Trophoblast cell (in vitro differentiated cells and primary cell): ENCODE data around the gene LEMD2.
A peak's percentile ranks its signal among the peaks of the same experiment; 100 is the strongest.

ENCODE experiments used
- DNase-seq, 2 donors: peaks; one replicate each; pipeline ENCODE4 v3.0.0-alpha.2; 2016
- H2AFZ ChIP-seq: 2 replicates; pipeline ENCODE4 v1.6.1; 2013; ENCODE audit warnings: low read length, moderate library complexity, mild to moderate bottlenecking; ENCODE audit not compliant: insufficient read depth, poor library complexity
- H2AK5ac ChIP-seq: 2 replicates; pipeline ENCODE4 v1.6.1; 2013; ENCODE audit warnings: mild to moderate bottlenecking, low read length
- H2BK120ac ChIP-seq: 2 replicates; pipeline ENCODE4 v1.6.1; 2013; ENCODE audit warnings: low read length, mild to moderate bottlenecking, moderate library complexity; ENCODE audit not compliant: insufficient read depth, poor library complexity
- H2BK12ac ChIP-seq: 2 replicates; pipeline ENCODE4 v1.6.1; 2013; ENCODE audit warnings: mild to moderate bottlenecking, low read length, moderate library complexity
- H2BK5ac ChIP-seq: 2 replicates; pipeline ENCODE4 v1.6.1; 2013; ENCODE audit warnings: low read length, low read depth, moderate library complexity, mild to moderate bottlenecking; ENCODE audit not compliant: poor library complexity
- H3K14ac ChIP-seq: 2 replicates; pipeline ENCODE4 v1.6.1; 2013; ENCODE audit warnings: mild to moderate bottlenecking, low read length
- H3K18ac ChIP-seq: 2 replicates; pipeline ENCODE4 v1.6.1; 2013; ENCODE audit warnings: mild to moderate bottlenecking, low read length
- H3K23ac ChIP-seq: 2 replicates; pipeline ENCODE4 v1.6.1; 2013; ENCODE audit warnings: low read length
- H3K27ac ChIP-seq: 2 replicates; pipeline ENCODE4 v1.5.1; 2013; ENCODE audit warnings: low read depth, mild to moderate bottlenecking, inconsistent platforms, low read length, moderate library complexity
- H3K27me3 ChIP-seq: 2 replicates; pipeline ENCODE4 v1.6.1; 2013; ENCODE audit warnings: inconsistent platforms, mild to moderate bottlenecking, low read length, moderate library complexity; ENCODE audit not compliant: insufficient read depth
- H3K36me3 ChIP-seq, 2 experiments: 1 replicate in 1 of 2; 2 replicates in 1 of 2; pipeline ENCODE4 v1.6.1; 2013; ENCODE audit warnings: low read length in 2 of 2, mild to moderate bottlenecking in 2 of 2, moderate library complexity in 1 of 2; ENCODE audit not compliant: insufficient read depth in 2 of 2, control insufficient read depth in 1 of 2
- H3K4ac ChIP-seq: 2 replicates; pipeline ENCODE4 v1.6.1; 2013; ENCODE audit warnings: low read depth, mild to moderate bottlenecking, low read length, moderate library complexity
- H3K4me1 ChIP-seq, 2 experiments: 1 replicate in 1 of 2; 2 replicates in 1 of 2; pipeline ENCODE4 v1.6.1; 2013; ENCODE audit warnings: low read length in 2 of 2, mild to moderate bottlenecking in 2 of 2, moderate library complexity in 1 of 2; ENCODE audit not compliant: insufficient read depth in 2 of 2, control insufficient read depth in 1 of 2
- H3K4me2 ChIP-seq: 2 replicates; pipeline ENCODE4 v1.6.1; 2013; ENCODE audit warnings: inconsistent platforms, mild to moderate bottlenecking, low read length, moderate library complexity
- H3K4me3 ChIP-seq: 2 replicates; pipeline ENCODE4 v1.5.1; 2013; ENCODE audit warnings: mild to moderate bottlenecking, low read depth, low read length, inconsistent platforms
- H3K79me1 ChIP-seq: one replicate; pipeline ENCODE4 v1.6.1; 2013; ENCODE audit warnings: low read length
- H3K79me2 ChIP-seq: 2 replicates; pipeline ENCODE4 v1.6.1; 2013; ENCODE audit warnings: low read length, mild to moderate bottlenecking; ENCODE audit not compliant: control insufficient read depth, insufficient read depth, poor library complexity
- H3K9ac ChIP-seq: 2 replicates; pipeline ENCODE4 v1.6.1; 2013; ENCODE audit warnings: mild to moderate bottlenecking, low read length
- H3K9me3 ChIP-seq: 2 replicates; pipeline ENCODE4 v1.6.1; 2013; ENCODE audit warnings: low read depth, mild to moderate bottlenecking, control low read depth, inconsistent platforms, low read length; ENCODE audit not compliant: insufficient read depth
- H4K12ac ChIP-seq: 2 replicates; pipeline ENCODE4 v1.6.1; 2013; ENCODE audit warnings: low read depth, mild to moderate bottlenecking, low read length, moderate library complexity
- H4K8ac ChIP-seq: 2 replicates; pipeline ENCODE4 v1.6.1; 2013; ENCODE audit warnings: low read depth, mild to moderate bottlenecking, low read length, moderate library complexity
- H4K91ac ChIP-seq: one replicate; pipeline ENCODE4 v1.6.1; 2013; ENCODE audit warnings: low read depth, mild to moderate bottlenecking, low read length, moderate library complexity
- WGBS: extraction: QIAGEN DNeasy Blood & Tissue Kit; methylation state at CpG from one replicate; pipeline ENCODE4 v1.1.7; 2013; ENCODE audit warnings: missing lambda C conversion rate; ENCODE audit not compliant: insufficient read length, insufficient coverage; ENCODE audit errors: extremely low coverage; 5-methylcytosine and 5-hydroxymethylcytosine counted together

Gene LEMD2

DNA sequence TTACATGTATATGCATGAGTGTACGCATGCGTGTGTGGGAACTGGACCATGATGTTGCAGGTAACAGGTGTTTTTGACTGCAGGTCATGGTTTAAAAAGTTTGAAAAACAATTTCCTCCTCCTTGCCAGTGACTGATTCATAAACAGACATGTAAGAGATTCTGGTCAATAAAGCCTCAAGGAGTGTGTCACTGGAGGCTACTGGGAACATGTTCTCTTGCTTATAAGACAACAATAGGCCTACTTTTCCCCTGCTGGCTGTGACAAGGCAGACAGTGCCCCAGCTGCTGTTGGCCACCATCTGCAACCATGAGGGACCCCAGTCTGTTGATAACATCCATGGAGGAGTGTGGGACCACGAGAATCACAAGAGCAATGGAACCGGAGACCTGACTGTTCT is 12.7 kb downstream of the LEMD2 start:
- H3K36me3 ChIP-seq, result peaks cover 74 to 84% of the 10 kb centered on the region in 2 experiments
- H4K8ac ChIP-seq, result no peak overlapping the region
- no peak overlapping the region for H2AK5ac ChIP-seq
- H2BK12ac ChIP-seq, result no peak overlapping the region
- no peaks in the 10 kb centered on the region for H3K27me3 ChIP-seq
- no peak overlapping the region for H2BK5ac ChIP-seq
- no peak overlapping the region for H2BK120ac ChIP-seq
- no peak overlapping the region for H3K27ac ChIP-seq
- peaks cover 14% of the 10 kb centered on the region in 2 experiments for H3K4me1 ChIP-seq
- H3K18ac ChIP-seq, result no peak overlapping the region
- H2AFZ ChIP-seq, result no peak overlapping the region
- no peak overlapping the region for H3K14ac ChIP-seq
- H3K4me3 ChIP-seq, result no peak overlapping the region
- no peak overlapping the region for H3K4ac ChIP-seq
- no peak overlapping the region for H4K12ac ChIP-seq
- peaks cover 1% of the 10 kb centered on the region for H3K79me2 ChIP-seq
- H3K23ac ChIP-seq, result no peak overlapping the region
- H4K91ac ChIP-seq, result no peak overlapping the region
- no peak overlapping the region for H3K4me2 ChIP-seq
- H3K9ac ChIP-seq, result no peak overlapping the region
- H3K9me3 ChIP-seq, result peaks cover 1% of the 10 kb centered on the region
- WGBS, result no CpG with 5 or more reads among the region's 4 CpGs
- DNase-seq, result no peak
- H3K79me1 ChIP-seq, result peaks cover 3% of the 10 kb centered on the region

DNA sequence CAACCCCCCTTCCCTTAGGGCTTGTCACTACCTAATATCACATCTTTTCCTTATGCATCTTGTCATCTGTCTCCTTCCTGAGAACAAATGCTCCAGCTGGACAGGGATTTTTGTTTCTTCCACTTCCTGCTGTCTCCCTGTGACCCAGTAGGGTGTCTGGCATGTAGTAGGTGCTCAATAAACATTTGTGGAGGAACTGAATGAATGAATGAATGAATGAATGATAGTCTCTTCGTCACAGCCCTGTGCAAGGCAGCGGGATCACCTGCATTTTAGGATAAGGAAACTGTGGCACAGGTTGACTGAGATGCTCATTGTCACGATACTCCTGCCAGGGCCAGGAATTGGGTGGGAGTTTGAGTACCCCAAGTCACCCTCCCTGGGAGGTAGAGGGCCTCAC is 14.2 kb downstream of the LEMD2 start:
- Histone ChIP-seq H3K14ac (no peak overlapping the region), H3K4me1 (peaks cover 14 to 15% of the 10 kb centered on the region in 2 experiments), H3K36me3 (peaks cover 64 to 73% of the 10 kb centered on the region in 2 experiments), H2BK12ac (no peak overlapping the region), H3K79me2 (peaks cover 1% of the 10 kb centered on the region), H4K12ac (no peak overlapping the region), H3K27ac (no peak overlapping the region), H4K8ac (no peak overlapping the region), H3K9me3 (no peaks in the 10 kb centered on the region), H3K4ac (no peak overlapping the region), H3K27me3 (no peaks in the 10 kb centered on the region), H3K9ac (no peak overlapping the region), H2AK5ac (no peak overlapping the region), H2AFZ (no peak overlapping the region), H3K79me1 (peaks cover 5% of the 10 kb centered on the region), H3K4me3 (no peak overlapping the region), H3K23ac (no peak overlapping the region), H3K4me2 (no peak overlapping the region), H3K18ac (no peak overlapping the region), H2BK5ac (no peak overlapping the region), H4K91ac (no peak overlapping the region), H2BK120ac (no peak overlapping the region)
- no peak for DNase-seq
- WGBS, result no CpG with 5 or more reads among the region's 3 CpGs

DNA sequence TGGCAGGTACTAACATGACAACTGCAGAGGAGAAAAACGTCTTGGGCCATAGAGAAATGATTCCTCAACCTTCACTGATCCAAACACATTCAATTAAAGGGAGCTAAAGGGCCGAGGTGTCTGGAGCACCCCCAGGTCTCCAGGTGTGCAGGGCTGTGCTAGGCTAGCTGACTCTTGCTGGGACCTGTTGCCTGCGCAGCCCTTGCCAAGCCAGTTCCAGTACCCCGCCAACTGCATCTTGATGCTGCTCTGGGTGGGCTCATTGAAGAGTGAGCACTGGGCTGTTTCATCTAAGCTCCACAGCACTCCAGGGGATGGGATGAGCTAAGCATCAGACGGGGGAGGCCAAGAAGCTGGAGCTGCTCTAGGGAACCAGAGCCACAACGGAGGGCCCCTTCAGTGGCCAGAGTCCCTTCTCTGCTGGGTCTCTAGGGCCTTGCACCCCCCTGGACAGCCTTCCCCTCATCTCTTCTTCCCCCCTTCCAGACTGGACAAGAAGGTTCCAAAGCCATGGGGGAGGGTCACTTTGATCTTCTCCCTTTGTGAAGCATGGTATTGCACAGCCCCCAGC is 15.9 kb downstream of the LEMD2 start:
- Histone ChIP-seq H3K23ac (no peak overlapping the region), H3K27me3 (no peaks in the 10 kb centered on the region), H4K12ac (no peak overlapping the region), H3K4me1 (peaks cover 14 to 15% of the 10 kb centered on the region in 2 experiments), H2AFZ (no peak overlapping the region), H3K4me2 (no peak overlapping the region), H3K14ac (no peak overlapping the region), H3K9ac (no peak overlapping the region), H2BK12ac (no peak overlapping the region), H3K18ac (no peak overlapping the region), H2AK5ac (no peak overlapping the region), H3K79me1 (peaks cover 5% of the 10 kb centered on the region), H3K36me3 (peaks cover 51 to 55% of the 10 kb centered on the region in 2 experiments), H3K4ac (no peak overlapping the region), H3K27ac (no peak overlapping the region), H2BK5ac (no peak overlapping the region), H3K9me3 (no peaks in the 10 kb centered on the region), H2BK120ac (no peak overlapping the region), H4K91ac (no peak overlapping the region), H3K79me2 (peaks cover 1% of the 10 kb centered on the region), H3K4me3 (no peak overlapping the region), H4K8ac (no peak overlapping the region)
- no CpG with 5 or more reads among the region's 6 CpGs for WGBS
- no peak for DNase-seq

DNA sequence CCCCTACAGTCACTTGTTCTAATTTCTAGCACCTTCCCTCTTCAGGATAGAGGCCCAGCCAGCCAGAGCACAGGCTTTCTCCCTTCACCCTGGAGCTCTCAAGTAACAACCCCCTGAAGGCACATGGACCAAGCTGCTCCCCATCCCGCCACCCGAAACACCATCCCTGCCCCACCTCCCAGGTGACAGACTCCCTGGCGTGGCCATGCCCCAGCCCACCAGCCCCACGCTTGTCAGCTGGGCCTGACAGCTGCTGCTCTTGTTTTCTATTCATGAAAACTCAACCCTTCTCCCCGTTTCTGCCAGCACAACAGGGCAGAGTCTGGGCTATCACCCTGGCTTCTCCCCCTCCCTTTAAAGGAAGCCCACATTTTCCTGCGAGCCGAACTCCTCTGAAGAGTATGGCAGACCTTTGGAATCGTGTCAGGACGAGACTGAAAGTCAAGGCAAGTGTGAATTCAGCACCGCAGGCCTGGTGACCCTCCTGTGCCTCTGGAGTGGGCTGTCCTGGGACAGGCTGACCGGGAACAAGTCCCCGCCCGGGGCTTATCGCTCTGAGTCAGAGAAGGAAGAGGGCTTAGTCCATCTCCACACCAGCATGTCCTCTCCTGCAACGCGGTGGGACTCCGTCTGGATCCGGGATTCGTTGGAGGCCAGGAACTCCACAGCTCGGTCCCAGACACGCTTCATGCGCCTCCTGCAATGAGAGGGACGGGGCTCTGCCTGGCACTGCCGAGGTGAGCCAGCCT is 16.7 kb downstream of the LEMD2 start:
- H3K27me3 ChIP-seq, result no peaks in the 10 kb centered on the region
- peak; percentile 27 to 42 for DNase-seq
- no peak overlapping the region for H3K4me2 ChIP-seq
- H3K14ac ChIP-seq, result peak overlapping the region; percentile 18
- H3K4me1 ChIP-seq, result peaks cover 14 to 15% of the 10 kb centered on the region in 2 experiments
- no peak overlapping the region for H4K8ac ChIP-seq
- no peak overlapping the region for H2BK12ac ChIP-seq
- H3K18ac ChIP-seq, result no peak overlapping the region
- no CpG with 5 or more reads among the region's 24 CpGs for WGBS
- no peak overlapping the region for H4K91ac ChIP-seq
- H3K9ac ChIP-seq, result no peak overlapping the region
- no peak overlapping the region for H2AFZ ChIP-seq
- no peak overlapping the region for H3K4ac ChIP-seq
- peak overlapping the region; percentile 55 for H3K27ac ChIP-seq
- peaks cover 5% of the 10 kb centered on the region for H3K79me1 ChIP-seq
- H3K36me3 ChIP-seq, result peaks cover 44 to 47% of the 10 kb centered on the region in 2 experiments
- H3K4me3 ChIP-seq, result no peak overlapping the region
- H3K79me2 ChIP-seq, result peaks cover 1% of the 10 kb centered on the region
- H2BK5ac ChIP-seq, result no peak overlapping the region
- H4K12ac ChIP-seq, result no peak overlapping the region
- peaks cover under 1% of the 10 kb centered on the region for H3K9me3 ChIP-seq
- no peak overlapping the region for H2BK120ac ChIP-seq
- H3K23ac ChIP-seq, result no peak overlapping the region
- no peak overlapping the region for H2AK5ac ChIP-seq
